Naive B cell (primary cell): ENCODE measurements around the gene ZNF10. TPM values are rescaled to one million over a fixed set of nuclear protein-coding genes. Genes with fewer than 3 reads are reported as not detected.

Experiments used
- ATAC-seq, 2 donors: fragments of 150-1000 bp; cut with Tn5 transposase; 2 replicates each; pipeline ENCODE4 v1.10.0; 2021; ENCODE audit warnings: low read depth in 2 of 2, mild to moderate bottlenecking in 2 of 2, moderate library complexity in 2 of 2
- DNase-seq: peaks from one replicate; pipeline ENCODE4 v3.0.0; 2022
- H3K27ac Mint-ChIP-seq, 6 donors: one replicate each; pipeline ENCODE4 v1.8.0; 2020 to 2022; ENCODE audit warnings: mild to moderate bottlenecking in 6 of 6, mixed read lengths in 6 of 6, moderate library complexity in 5 of 6, inconsistent platforms in 2 of 6
- H3K27me3 Mint-ChIP-seq, 3 donors: one replicate each; pipeline ENCODE4 v1.8.0; 2021 to 2022; ENCODE audit warnings: mixed read lengths in 3 of 3, mild to moderate bottlenecking in 1 of 3
- H3K36me3 Mint-ChIP-seq, 2 donors: one replicate each; pipeline ENCODE4 v1.8.0; 2020 to 2022; ENCODE audit warnings: mixed read lengths in 2 of 2, inconsistent platforms in 1 of 2, mild to moderate bottlenecking in 1 of 2
- H3K4me1 Mint-ChIP-seq, 3 donors: one replicate each; pipeline ENCODE4 v1.8.0; 2020 to 2022; ENCODE audit warnings: mixed read lengths in 3 of 3, inconsistent platforms in 1 of 3, mild to moderate bottlenecking in 1 of 3, moderate library complexity in 1 of 3
- H3K4me3 Mint-ChIP-seq, 8 donors: one replicate each; pipeline ENCODE4 v1.8.0; 2020 to 2022; ENCODE audit warnings: mild to moderate bottlenecking in 8 of 8, mixed read lengths in 8 of 8, moderate library complexity in 8 of 8, inconsistent platforms in 2 of 8
- H3K9me3 Mint-ChIP-seq, 7 donors: one replicate each; pipeline ENCODE4 v1.8.0; 2020 to 2022; ENCODE audit warnings: mixed read lengths in 7 of 7, mild to moderate bottlenecking in 5 of 7, inconsistent platforms in 2 of 7, moderate library complexity in 1 of 7
- polyA plus RNA-seq, 6 donors: library from polyadenylated mRNA; unstranded; fragments of 300-500 nt; fragmentation: Illumina TruSeq; gene quantifications; one replicate each; pipeline ENCODE4 v1.2.3, GENCODE V29; 2021; ENCODE audit warnings: low read depth in 6 of 6

ZNF10 gene
- polyA plus RNA-seq, 6 donors from 2014 or later: 8.3 to 25.5 (median 20.9) TPM

GRCh38 chr12:133204264-133204603, 73.8 kb downstream of the ZNF10 start:
- H3K36me3 Mint-ChIP-seq: peaks cover 41 to 50% of the 10 kb centered on the region in 2 donors
- H3K27ac Mint-ChIP-seq: no peak overlapping the region
- H3K4me1 Mint-ChIP-seq: no peaks in the 10 kb centered on the region
- peaks cover 13 to 94% (median 88%) of the 10 kb centered on the region in 7 donors for H3K9me3 Mint-ChIP-seq
- no peaks in the 10 kb centered on the region for H3K27me3 Mint-ChIP-seq
- ATAC-seq (no peak), DNase-seq (no peak)
- H3K4me3 Mint-ChIP-seq: no peak overlapping the region

DNA sequence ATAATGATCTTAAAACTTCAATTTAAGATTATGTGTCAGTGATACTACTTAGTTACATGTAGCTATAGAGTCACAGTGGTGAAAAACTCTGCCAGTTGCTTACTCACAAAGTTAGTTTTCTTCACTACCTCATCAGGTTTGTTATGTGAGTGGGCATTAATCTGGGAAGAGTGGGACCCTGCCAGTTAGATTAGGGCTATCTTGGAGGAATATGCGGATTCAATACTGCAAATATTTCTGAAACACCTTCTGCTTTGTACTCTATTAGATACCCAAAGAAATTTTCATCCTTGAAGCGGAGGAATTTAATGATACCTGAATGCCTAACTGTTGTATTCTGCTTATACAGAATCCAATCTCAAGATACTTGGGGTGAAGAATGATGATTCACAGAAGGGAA, 76.0 kb downstream of the ZNF10 start:
- ATAC-seq (no peak), DNase-seq (no peak)
- no peaks in the 10 kb centered on the region for H3K27me3 Mint-ChIP-seq
- H3K4me3 Mint-ChIP-seq: no peak overlapping the region
- H3K9me3 Mint-ChIP-seq: peaks cover under 1 to 93% (median 77%) of the 10 kb centered on the region in 7 donors
- no peaks in the 10 kb centered on the region for H3K4me1 Mint-ChIP-seq
- peaks cover 27 to 31% of the 10 kb centered on the region in 2 donors for H3K36me3 Mint-ChIP-seq
- no peak overlapping the region for H3K27ac Mint-ChIP-seq

Other genes starting within 250 kb of the ZNF10 start
- gene CHFR, start 243.0 kb upstream of the ZNF10 start, polyA plus RNA-seq: 10 to 100 TPM; 15.3 to 27.8 (median 21.1) TPM
- 1 to 10 TPM in 5 of 6 donors, under 1 TPM in 1; 1.00 to 3.9 (median 2.1) TPM for gene ZNF605, start 174.3 kb upstream of the ZNF10 start, polyA plus RNA-seq
- 10 to 100 TPM; 13.3 to 29.2 (median 17.9) TPM for gene ZNF26, start 144.3 kb upstream of the ZNF10 start, polyA plus RNA-seq
- gene ZNF84, start 93.1 kb upstream of the ZNF10 start, polyA plus RNA-seq: 10 to 100 TPM; 15.7 to 27.2 (median 20.7) TPM
- 10 to 100 TPM; 21.1 to 32.6 (median 28.3) TPM for gene ZNF140, start 49.7 kb upstream of the ZNF10 start, polyA plus RNA-seq
- 1 to 10 TPM in 1 of 6 donors, under 1 TPM in 5; 0.18 to 1.5 (median 0.91) TPM for gene ZNF891, start 353 bp upstream of the ZNF10 start, polyA plus RNA-seq
- 10 to 100 TPM in 5 of 6 donors, 1 to 10 TPM in 1; 8.0 to 29.0 (median 18.8) TPM for gene ZNF268, start 50.9 kb downstream of the ZNF10 start, polyA plus RNA-seq
- gene ANHX, start 105.2 kb downstream of the ZNF10 start, polyA plus RNA-seq: not detected